GM21423 (cell line): ENCODE measurements around the gene RGS4.
"Not testable (repeated sequence)": the region's sequence is repeated elsewhere in the genome, so short reads cannot be mapped to it uniquely, and the experiment has no call there.

Experiments
- ATAC-seq: cut with Tn5 transposase; IDR thresholded peaks from one replicate; pipeline ENCODE4 v1.9.1; 2021; ENCODE audit warnings: mild to moderate bottlenecking, moderate library complexity; ENCODE audit not compliant: unreplicated experiment

RGS4 gene

GRCh38 chr1:163066686-163067085 lies 2.5 kb upstream of the RGS4 start:
- no peak for ATAC-seq

- ATAC-seq: no peak
These were observed 445 bp upstream of the RGS4 start for GRCh38 chr1:163068716-163069115.

GRCh38 chr1:163069655-163070277 lies 605 bp downstream of the RGS4 start:
- no peak for ATAC-seq

- ATAC-seq: peak; percentile 79
These were observed 2.5 kb downstream of the RGS4 start for GRCh38 chr1:163071405-163072255.

- no peak for ATAC-seq
These were observed 3.5 kb downstream of the RGS4 start for GRCh38 chr1:163072658-163073057.

- ATAC-seq: no peak
These were observed 4.8 kb downstream of the RGS4 start for GRCh38 chr1:163074004-163074403.

- no peak for ATAC-seq
These were observed 5.6 kb downstream of the RGS4 start for GRCh38 chr1:163074716-163075284.

- no peak for ATAC-seq
These were observed 6.9 kb downstream of the RGS4 start for GRCh38 chr1:163076044-163076443.

GRCh38 chr1:163076446-163076845 lies 7.3 kb downstream of the RGS4 start:
- ATAC-seq: no peak

GRCh38 chr1:163076981-163077761 lies 8.0 kb downstream of the RGS4 start:
- no peak for ATAC-seq

- no peak for ATAC-seq
These were observed 13.8 kb downstream of the RGS4 start for GRCh38 chr1:163082971-163083370.

- ATAC-seq: no peak
These were observed 14.5 kb downstream of the RGS4 start for GRCh38 chr1:163083690-163084089.

GRCh38 chr1:163084330-163084729 lies 15.2 kb downstream of the RGS4 start:
- ATAC-seq: no peak

- ATAC-seq: no peak
These were observed 16.1 kb downstream of the RGS4 start for GRCh38 chr1:163085041-163085903.

GRCh38 chr1:163085904-163086268 lies 16.7 kb downstream of the RGS4 start:
- no peak for ATAC-seq

GRCh38 chr1:163089117-163089516 lies 20.0 kb downstream of the RGS4 start:
- not testable (repeated sequence) for ATAC-seq

- ATAC-seq: no peak
These were observed 21.3 kb downstream of the RGS4 start for GRCh38 chr1:163090321-163090945.

- no peak for ATAC-seq
These were observed 24.0 kb downstream of the RGS4 start for GRCh38 chr1:163093169-163093568.

- no peak for ATAC-seq
These were observed 24.4 kb downstream of the RGS4 start for GRCh38 chr1:163093579-163093978.

- no peak for ATAC-seq
These were observed 25.0 kb downstream of the RGS4 start for GRCh38 chr1:163094182-163094581.
